BE2C (cell line): Measurements from ENCODE around the gene HOXA11.

ENCODE experiments used
- DNase-seq: peaks from one replicate; pipeline ENCODE4 v3.0.0-alpha.2; 2020
- H3K27me3 ChIP-seq: fragments of 250-450 bp; sonication (Bioruptor Pico); 2 replicates; pipeline ENCODE4 v1.5.1; 2020; ENCODE audit warnings: mild to moderate bottlenecking
- H3K36me3 ChIP-seq: fragments of 250-450 bp; sonication (Bioruptor Pico); 2 replicates; pipeline ENCODE4 v1.5.1; 2020; ENCODE audit warnings: mild to moderate bottlenecking
- H3K4me1 ChIP-seq: fragments of 250-450 bp; sonication (Bioruptor Pico); 2 replicates; pipeline ENCODE4 v1.5.1; 2020
- H3K4me3 ChIP-seq: 2 replicates; pipeline ENCODE4 v1.5.1; 2011; ENCODE audit warnings: low read depth, low read length
- H3K9me3 ChIP-seq: fragments of 250-450 bp; sonication (Bioruptor Pico); 2 replicates; pipeline ENCODE4 v1.5.1; 2020
- TF ChIP-seq, protein P1 (sequence below): IDR thresholded peaks from 2 replicates; pipeline ENCODE4 v1.5.1; 2012; ENCODE audit warnings: mild to moderate bottlenecking, low read depth, low read length

Gene HOXA11

DNA sequence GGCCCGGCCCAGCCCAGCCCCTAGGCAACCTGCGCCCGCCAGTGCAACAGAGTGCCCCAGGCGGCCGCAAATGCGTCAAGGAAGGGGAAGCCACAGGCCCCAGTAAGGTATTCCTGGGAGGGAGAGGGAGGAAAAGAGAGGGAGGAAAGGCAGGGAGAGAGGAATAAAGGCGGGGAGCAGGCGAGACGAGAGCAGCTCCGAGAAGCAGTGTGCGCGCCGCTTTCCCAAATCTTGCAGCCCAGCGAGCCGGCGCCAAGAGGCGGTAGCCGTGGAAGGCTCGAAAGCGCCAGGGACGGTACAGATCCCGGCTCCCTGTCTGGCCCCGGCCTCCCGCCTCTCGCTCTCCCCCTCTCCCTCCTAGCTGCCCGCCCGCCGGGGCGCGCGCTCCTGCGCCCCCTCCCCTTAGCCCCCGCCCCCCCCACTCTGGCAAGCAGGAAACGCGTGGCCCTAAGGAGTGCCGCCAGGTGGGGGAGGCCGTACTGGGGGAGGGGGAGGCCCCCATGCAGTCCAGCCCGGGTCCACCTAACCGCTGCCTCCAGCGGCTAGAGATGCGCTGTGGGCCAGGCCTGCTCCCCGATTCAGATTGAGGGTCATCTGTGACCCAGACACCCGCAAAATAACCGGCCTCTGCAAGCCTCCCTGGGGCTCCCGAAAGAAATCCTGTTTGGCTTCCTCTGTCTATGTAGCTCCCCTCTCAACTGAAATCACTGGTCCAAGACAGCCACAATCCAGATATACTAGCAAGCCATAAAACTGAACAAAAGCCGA, 15.2 kb downstream of the HOXA11 start:
- Histone ChIP-seq H3K4me1 (no peaks in the 10 kb centered on the region), H3K9me3 (no peaks in the 10 kb centered on the region; the same call in 1 of the 2 replicates), H3K27me3 (peaks cover 100% of the 10 kb centered on the region), H3K36me3 (no peaks in the 10 kb centered on the region), H3K4me3 (no peak overlapping the region)
- DNase-seq = no peak
- TF ChIP-seq, protein P1, sequence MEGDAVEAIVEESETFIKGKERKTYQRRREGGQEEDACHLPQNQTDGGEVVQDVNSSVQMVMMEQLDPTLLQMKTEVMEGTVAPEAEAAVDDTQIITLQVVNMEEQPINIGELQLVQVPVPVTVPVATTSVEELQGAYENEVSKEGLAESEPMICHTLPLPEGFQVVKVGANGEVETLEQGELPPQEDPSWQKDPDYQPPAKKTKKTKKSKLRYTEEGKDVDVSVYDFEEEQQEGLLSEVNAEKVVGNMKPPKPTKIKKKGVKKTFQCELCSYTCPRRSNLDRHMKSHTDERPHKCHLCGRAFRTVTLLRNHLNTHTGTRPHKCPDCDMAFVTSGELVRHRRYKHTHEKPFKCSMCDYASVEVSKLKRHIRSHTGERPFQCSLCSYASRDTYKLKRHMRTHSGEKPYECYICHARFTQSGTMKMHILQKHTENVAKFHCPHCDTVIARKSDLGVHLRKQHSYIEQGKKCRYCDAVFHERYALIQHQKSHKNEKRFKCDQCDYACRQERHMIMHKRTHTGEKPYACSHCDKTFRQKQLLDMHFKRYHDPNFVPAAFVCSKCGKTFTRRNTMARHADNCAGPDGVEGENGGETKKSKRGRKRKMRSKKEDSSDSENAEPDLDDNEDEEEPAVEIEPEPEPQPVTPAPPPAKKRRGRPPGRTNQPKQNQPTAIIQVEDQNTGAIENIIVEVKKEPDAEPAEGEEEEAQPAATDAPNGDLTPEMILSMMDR = no peak

DNA sequence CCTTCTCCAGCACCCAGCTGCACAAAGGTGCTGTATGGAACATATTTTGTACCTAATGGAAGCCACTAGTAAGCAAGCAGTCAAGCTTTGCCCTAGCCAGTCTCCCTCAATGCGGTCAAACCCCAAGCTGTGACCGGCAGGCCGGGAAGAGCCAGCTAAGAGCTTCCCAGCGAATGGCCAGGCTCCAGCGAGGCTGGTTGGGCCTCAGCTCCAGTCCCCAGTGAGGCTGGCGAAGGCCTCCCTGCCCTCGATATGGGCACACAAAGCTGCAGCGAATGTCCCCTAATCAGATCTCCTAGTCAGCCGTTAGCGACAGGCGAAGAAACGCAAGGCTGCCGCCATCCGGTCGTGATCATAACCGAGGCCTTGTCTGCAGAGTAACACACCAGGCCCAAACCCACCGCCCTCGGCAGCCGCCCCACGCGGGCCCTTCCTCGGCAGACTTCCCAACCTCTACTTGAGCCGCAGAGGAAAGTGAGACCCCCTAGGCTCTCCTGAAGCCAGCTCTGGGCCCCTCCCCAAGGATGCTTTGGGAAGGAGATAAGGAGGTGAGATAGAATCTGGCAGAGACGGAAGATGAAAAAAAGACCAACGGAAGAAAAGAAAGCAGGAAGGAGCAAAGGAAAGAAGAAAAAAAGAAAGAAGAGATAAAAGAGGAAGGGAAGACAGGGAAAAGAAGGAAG, 16.6 kb downstream of the HOXA11 start:
- DNase-seq = no peak
- Histone ChIP-seq H3K27me3 (peaks cover 100% of the 10 kb centered on the region), H3K36me3 (no peaks in the 10 kb centered on the region), H3K4me3 (no peak overlapping the region), H3K4me1 (no peaks in the 10 kb centered on the region), H3K9me3 (no peaks in the 10 kb centered on the region; the same call in 1 of the 2 replicates)
- TF ChIP-seq, protein P1 = no peak

DNA sequence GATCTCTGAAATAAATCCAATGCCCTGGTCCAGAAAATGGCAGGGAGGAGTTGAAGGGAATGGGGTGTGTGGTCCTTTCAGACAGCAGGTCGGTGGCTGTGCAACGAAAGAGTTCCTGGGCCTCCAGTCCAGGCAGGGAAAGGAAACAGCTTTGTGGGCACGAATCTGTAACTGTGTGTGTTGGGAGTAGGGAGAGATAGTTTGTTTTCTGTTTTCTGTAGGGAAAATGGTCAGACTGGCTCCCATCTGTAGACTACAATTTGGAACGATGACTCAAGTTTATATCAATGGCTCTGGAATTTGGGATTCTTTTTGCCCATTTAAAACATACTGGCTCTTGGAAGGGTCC, 17.1 kb downstream of the HOXA11 start:
- H3K4me3 ChIP-seq = no peak overlapping the region

DNA sequence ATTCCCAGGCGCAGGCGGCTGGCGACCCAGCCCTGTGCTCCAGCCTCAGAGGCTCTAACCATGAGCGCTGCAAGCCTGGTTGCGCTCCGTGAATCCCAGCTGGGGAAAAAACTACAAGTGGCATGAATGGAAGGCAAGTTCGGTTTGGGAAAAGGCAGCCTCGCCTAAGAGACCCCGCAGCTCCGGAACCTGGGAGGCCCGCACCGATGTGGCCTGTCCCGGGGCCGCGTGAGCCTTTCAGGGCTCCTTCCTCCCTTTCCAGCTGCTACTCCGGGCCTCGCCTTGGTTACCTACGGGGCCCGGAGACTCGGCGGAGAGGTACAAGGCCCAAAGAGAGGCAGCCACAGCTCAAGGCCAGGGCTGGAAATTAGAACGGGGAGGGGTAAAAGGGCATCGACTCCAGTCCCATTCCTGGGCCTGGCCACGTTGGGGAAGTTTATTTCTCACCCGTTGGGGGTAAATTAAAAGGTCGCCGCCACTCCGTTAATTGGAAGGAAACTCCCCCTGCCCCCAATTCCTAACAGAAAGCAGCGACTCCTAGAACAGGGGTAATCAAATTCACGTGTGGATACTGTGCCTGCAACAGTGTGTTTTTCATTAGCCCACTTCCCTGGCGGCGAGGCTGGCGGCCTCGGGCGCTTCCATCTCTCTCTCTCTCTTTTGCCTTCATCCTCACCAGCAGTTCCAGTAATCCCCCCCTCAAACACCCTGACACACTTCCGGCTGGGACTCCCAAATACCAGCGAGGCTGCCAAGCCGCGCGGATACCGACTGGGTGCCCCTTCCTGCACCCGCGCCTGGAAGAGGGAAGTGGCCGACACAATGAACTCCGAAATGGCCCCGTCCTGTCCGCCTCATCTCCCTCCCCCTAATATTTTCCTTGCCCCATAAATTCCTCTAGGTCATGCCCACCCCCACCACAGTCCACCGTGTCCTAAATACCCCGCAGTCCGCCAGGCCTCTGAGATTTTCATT, 18.2 kb downstream of the HOXA11 start:
- peaks cover 100% of the 10 kb centered on the region for H3K27me3 ChIP-seq
- no peaks in the 10 kb centered on the region for H3K9me3 ChIP-seq
- TF ChIP-seq, protein P1 = no peak
- no peaks in the 10 kb centered on the region for H3K36me3 ChIP-seq
- H3K4me3 ChIP-seq = no peak overlapping the region
- DNase-seq = no peak
- no peaks in the 10 kb centered on the region for H3K4me1 ChIP-seq

More for the DNA sequence above, 17.1 kb downstream of the HOXA11 start:
- no peaks in the 10 kb centered on the region for H3K9me3 ChIP-seq
- TF ChIP-seq, protein P1 = no peak
- no peaks in the 10 kb centered on the region for H3K4me1 ChIP-seq
- H3K27me3 ChIP-seq = peaks cover 100% of the 10 kb centered on the region
- H3K36me3 ChIP-seq = no peaks in the 10 kb centered on the region
- DNase-seq = no peak

DNA sequence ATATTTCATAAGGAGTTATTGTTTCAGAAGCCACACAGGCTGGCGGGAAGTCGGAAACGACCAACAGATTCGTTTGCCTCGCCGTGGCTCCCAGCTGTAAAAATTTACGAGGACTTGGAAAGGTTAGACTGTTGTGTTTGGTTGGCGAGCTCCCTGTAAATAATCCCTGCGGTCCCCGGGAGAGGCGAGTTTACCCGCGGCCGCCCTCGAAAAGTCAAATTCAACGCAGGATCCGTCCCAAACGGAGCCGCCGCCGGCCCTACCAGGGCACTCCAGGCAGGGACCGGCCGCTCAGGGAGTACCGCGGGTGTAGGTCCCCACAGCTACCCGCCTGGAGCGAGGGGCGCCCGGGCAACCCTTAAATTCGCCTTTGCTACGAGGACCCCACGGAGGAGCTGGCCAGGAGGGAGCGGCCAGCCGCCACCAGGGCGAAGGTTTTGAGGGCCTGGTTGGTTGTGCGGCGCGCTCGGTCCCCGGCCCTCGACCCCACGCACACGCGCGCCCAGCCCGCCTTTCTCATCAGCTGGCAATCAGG, 19.0 kb downstream of the HOXA11 start:
- Histone ChIP-seq H3K4me3 (no peak overlapping the region), H3K4me1 (no peaks in the 10 kb centered on the region), H3K36me3 (no peaks in the 10 kb centered on the region), H3K27me3 (peaks cover 97% of the 10 kb centered on the region), H3K9me3 (no peaks in the 10 kb centered on the region)
- TF ChIP-seq, protein P1 = no peak
- DNase-seq = no peak
